Measurements from ENCODE around the gene SAAL1. TPM values are rescaled to one million over a fixed set of nuclear protein-coding genes. Genes with fewer than 3 reads are reported as not detected.

The SAAL1 gene
- total RNA-seq, 1 experiment from 2014 or later = 34.3 TPM

DNA sequence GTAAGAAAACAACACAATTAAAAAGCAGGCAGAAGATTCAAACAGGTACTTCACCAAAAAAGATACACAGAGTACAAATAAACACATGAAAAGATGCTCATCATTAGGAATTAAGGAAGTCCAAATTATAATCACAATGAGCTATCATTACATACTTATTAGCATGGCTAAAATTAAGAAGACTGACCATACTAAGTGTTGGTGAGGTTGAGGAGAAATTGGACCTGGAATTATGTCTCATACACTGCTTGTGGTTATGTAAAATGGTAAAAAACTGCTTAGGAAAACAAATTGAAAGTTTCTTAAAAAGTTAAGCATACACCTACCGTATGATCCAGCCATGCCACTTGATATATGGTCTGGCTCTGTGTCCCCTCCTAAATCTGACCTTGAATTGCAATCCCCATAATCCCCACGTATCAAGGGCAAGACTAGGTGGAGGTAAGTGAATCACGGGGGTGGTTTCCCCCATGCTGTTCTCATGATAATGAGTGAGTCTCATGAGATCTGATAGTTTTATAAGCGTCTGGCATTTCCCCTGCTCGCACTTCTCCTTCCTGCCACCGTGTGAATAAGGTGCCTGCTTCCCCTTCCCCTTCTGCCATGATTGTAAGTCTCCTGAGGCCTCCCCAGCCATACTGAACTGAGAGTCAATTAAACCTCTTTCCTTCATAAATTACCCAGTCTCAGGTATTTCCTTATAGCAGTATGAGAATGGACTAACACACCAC, 4.8 kb downstream of the SAAL1 start:
- TF ChIP-seq, protein P1, sequence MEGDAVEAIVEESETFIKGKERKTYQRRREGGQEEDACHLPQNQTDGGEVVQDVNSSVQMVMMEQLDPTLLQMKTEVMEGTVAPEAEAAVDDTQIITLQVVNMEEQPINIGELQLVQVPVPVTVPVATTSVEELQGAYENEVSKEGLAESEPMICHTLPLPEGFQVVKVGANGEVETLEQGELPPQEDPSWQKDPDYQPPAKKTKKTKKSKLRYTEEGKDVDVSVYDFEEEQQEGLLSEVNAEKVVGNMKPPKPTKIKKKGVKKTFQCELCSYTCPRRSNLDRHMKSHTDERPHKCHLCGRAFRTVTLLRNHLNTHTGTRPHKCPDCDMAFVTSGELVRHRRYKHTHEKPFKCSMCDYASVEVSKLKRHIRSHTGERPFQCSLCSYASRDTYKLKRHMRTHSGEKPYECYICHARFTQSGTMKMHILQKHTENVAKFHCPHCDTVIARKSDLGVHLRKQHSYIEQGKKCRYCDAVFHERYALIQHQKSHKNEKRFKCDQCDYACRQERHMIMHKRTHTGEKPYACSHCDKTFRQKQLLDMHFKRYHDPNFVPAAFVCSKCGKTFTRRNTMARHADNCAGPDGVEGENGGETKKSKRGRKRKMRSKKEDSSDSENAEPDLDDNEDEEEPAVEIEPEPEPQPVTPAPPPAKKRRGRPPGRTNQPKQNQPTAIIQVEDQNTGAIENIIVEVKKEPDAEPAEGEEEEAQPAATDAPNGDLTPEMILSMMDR (IDR thresholded peaks at IDR 0.05; ENCODE audit: unreplicated experiment) = no peak
- ChIA-PET CTCF (no interaction called here), POLR2A (interaction anchor here (0.6 kb wide), 1 partner anchor 17 kb away, joined by 3 read pairs; no protein-coding TSS in a partner anchor)
- Mint-ChIP-seq H3K4me1 (ENCODE audit: insufficient read depth, unreplicated experiment) (peaks cover 13% of the 10 kb centered on the region), H3K9me3 (ENCODE audit: unreplicated experiment) (no peaks in the 10 kb centered on the region), H3K36me3 (ENCODE audit: insufficient read depth, unreplicated experiment) (peaks cover 29% of the 10 kb centered on the region), H3K4me3 (ENCODE audit: unreplicated experiment) (no peak overlapping the region), H3K27me3 (ENCODE audit: insufficient read depth, unreplicated experiment) (no peaks in the 10 kb centered on the region), H3K27ac (ENCODE audit: low read depth, unreplicated experiment) (no peak overlapping the region)
- BruUV-seq (replicated peaks) = no TSS peak
- no peak for DNase-seq (ENCODE audit: unreplicated experiment)
- intact Hi-C loops (cut with micrococcal nuclease) = no loop called here

DNA sequence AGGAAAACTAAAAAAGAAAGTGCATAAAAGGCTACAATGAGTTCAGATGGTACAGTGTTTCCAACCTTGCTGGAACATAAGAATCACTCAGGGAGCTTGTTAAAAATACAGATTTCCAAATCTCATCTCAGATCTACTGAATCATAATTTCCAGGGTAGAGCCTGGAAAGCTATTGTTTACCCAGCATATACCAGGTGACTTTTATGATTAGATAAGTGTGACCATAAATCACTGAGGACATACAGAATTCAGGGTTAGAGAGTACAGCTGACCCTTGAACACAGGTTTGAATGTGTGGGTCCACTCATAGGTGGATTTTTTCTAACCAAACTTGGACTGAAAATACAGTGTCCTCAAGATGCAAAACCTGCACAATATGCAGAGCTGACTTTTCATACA, 11.9 kb downstream of the SAAL1 start:
- DNase-seq (ENCODE audit: unreplicated experiment) = no peak
- BruUV-seq (replicated peaks) = no TSS peak
- intact Hi-C loops (cut with micrococcal nuclease) = no loop called here
- peaks cover 55% of the 10 kb centered on the region for H3K36me3 Mint-ChIP-seq (ENCODE audit: insufficient read depth, unreplicated experiment)
- TF ChIP-seq, protein P1 (IDR thresholded peaks at IDR 0.05; ENCODE audit: unreplicated experiment) = no peak
- ChIA-PET POLR2A (interaction anchor here (0.9 to 1.7 kb wide), 2 partner anchors 11 to 13 kb away, joined by 3 to 4 read pairs; no protein-coding TSS in a partner anchor), CTCF (interaction anchor here (0.5 to 3.1 kb wide), 5 partner anchors 12 to 275 kb away, joined by 3 to 15 read pairs (median 3); partner anchors contain the start of gene SAAL1)
- H3K9me3 Mint-ChIP-seq (ENCODE audit: unreplicated experiment) = no peaks in the 10 kb centered on the region
- H3K4me1 Mint-ChIP-seq (ENCODE audit: insufficient read depth, unreplicated experiment) = no peaks in the 10 kb centered on the region
- H3K27me3 Mint-ChIP-seq (ENCODE audit: insufficient read depth, unreplicated experiment) = no peaks in the 10 kb centered on the region
- H3K4me3 Mint-ChIP-seq (ENCODE audit: unreplicated experiment) = no peak overlapping the region
- H3K27ac Mint-ChIP-seq (ENCODE audit: low read depth, unreplicated experiment) = no peak overlapping the region

DNA sequence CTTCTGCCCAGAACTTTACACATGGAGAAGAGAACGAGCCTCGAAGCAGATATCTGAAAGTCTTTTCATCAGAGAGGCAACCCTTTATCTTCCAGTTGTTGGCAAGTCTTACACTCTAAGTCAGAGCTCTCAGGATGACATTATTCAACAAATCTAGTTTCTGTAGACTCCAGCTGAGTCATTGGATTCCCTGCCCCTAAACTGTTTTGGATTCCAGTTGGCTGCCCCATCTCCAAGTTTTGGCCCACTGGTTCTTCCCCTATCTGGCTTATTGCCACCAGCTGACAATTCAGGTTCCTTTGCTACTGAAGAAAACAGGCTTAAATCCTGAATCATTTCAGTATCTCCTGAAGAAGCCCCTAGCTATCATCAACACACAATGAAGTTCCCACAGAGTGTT, 14.2 kb downstream of the SAAL1 start:
- TF ChIP-seq, protein P1 (IDR thresholded peaks at IDR 0.05; ENCODE audit: unreplicated experiment) = no peak
- Mint-ChIP-seq H3K27me3 (ENCODE audit: insufficient read depth, unreplicated experiment) (no peaks in the 10 kb centered on the region), H3K4me1 (ENCODE audit: insufficient read depth, unreplicated experiment) (no peaks in the 10 kb centered on the region), H3K27ac (ENCODE audit: low read depth, unreplicated experiment) (no peak overlapping the region), H3K9me3 (ENCODE audit: unreplicated experiment) (no peaks in the 10 kb centered on the region), H3K36me3 (ENCODE audit: insufficient read depth, unreplicated experiment) (peaks cover 77% of the 10 kb centered on the region), H3K4me3 (ENCODE audit: unreplicated experiment) (no peak overlapping the region)
- intact Hi-C loops (cut with micrococcal nuclease) = no loop called here
- ChIA-PET CTCF (no interaction called here), POLR2A (no interaction called here)
- BruUV-seq (replicated peaks) = no TSS peak
- no peak for DNase-seq (ENCODE audit: unreplicated experiment)

DNA sequence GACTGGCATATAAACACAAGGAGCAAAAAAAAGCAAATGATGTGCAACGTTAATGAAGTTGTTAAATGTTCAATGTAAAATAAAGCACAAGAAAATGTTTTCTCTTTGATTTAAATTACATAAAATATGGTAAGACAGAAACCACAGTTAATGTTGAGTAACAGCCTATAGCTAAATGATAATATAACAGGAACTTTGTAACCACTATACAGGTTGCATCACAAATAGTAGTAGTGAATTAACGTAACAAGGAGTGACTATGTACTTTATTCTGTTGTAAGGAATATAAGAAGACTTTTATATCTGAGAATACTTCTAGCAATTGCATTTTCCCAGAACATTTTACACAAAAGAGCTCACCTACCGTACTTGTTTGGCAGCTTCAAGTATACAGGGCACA, 16.9 kb downstream of the SAAL1 start:
- Mint-ChIP-seq H3K4me1 (ENCODE audit: insufficient read depth, unreplicated experiment) (no peaks in the 10 kb centered on the region), H3K4me3 (ENCODE audit: unreplicated experiment) (no peak overlapping the region), H3K9me3 (ENCODE audit: unreplicated experiment) (no peaks in the 10 kb centered on the region), H3K36me3 (ENCODE audit: insufficient read depth, unreplicated experiment) (peaks cover 87% of the 10 kb centered on the region), H3K27me3 (ENCODE audit: insufficient read depth, unreplicated experiment) (no peaks in the 10 kb centered on the region), H3K27ac (ENCODE audit: low read depth, unreplicated experiment) (no peak overlapping the region)
- CTCF ChIA-PET = interaction anchor here (1.1 to 3.6 kb wide), 4 partner anchors 8 to 98 kb away, joined by 3 to 14 read pairs (median 5); partner anchors contain the start of gene SAAL1
- TF ChIP-seq, protein P1 (IDR thresholded peaks at IDR 0.05; ENCODE audit: unreplicated experiment) = no peak
- DNase-seq (ENCODE audit: unreplicated experiment) = no peak
- POLR2A ChIA-PET = interaction anchor here (1.5 kb wide), 1 partner anchor 8 kb away, joined by 5 read pairs; no protein-coding TSS in a partner anchor
- intact Hi-C loops (cut with micrococcal nuclease) = no loop called here
- no TSS peak for BruUV-seq (replicated peaks)

Measured in MCF 10A (cell line).